A549 (cell line): ENCODE results near the gene DCBLD2.

Experiments used
- KDM5A ChIP-seq: fragments of 200-600 bp; sonication (generic); IDR thresholded peaks from 2 replicates; pipeline ENCODE4 v1.6.1; 2016; ENCODE audit warnings: antibody characterized with exemption, mild to moderate bottlenecking
- POLR2A ChIP-seq: IDR thresholded peaks from 2 replicates; pipeline ENCODE4 v1.6.1; 2012; ENCODE audit warnings: mild to moderate bottlenecking, low read length
- ZSCAN20 ChIP-seq: fragments of 250-450 bp; sonication (Bioruptor Pico); IDR thresholded peaks from 2 replicates; pipeline ENCODE4 v1.8.0; 2022; ENCODE audit warnings: mild to moderate bottlenecking, moderate library complexity
- TF ChIP-seq, protein P1 (sequence below): fragments of >200 bp; sonication (Bioruptor Twin); formaldehyde crosslinking; IDR thresholded peaks from 3 replicates; pipeline ENCODE4 v1.5.1; 2016

DNA sequence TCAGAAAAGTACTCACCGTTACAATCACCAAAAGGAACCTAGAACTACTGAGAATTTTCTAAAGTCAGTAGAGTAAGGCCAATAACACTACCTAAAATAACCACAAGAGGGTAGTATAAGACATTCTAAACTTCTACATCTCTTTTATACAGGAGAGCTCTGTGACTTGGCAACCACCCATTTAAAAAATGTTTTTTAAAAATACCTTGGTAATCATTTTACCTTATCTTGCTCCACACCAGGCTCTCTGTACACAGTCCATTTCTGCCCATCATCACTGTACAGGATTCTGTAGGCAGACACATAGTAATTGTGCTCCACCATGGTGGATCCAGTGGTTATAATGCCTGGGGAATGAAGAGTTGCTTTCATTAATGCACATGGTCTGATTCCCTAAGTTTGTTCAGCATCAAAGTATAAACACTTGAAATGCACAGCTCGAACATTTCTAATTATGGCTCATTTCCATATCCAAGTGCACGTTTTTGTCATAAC lies 83.9 kb downstream of the DCBLD2 start:
- TF ChIP-seq, protein P1, sequence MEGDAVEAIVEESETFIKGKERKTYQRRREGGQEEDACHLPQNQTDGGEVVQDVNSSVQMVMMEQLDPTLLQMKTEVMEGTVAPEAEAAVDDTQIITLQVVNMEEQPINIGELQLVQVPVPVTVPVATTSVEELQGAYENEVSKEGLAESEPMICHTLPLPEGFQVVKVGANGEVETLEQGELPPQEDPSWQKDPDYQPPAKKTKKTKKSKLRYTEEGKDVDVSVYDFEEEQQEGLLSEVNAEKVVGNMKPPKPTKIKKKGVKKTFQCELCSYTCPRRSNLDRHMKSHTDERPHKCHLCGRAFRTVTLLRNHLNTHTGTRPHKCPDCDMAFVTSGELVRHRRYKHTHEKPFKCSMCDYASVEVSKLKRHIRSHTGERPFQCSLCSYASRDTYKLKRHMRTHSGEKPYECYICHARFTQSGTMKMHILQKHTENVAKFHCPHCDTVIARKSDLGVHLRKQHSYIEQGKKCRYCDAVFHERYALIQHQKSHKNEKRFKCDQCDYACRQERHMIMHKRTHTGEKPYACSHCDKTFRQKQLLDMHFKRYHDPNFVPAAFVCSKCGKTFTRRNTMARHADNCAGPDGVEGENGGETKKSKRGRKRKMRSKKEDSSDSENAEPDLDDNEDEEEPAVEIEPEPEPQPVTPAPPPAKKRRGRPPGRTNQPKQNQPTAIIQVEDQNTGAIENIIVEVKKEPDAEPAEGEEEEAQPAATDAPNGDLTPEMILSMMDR = peak; percentile 71
- no peak for TF ChIP-seq KDM5A
- TF ChIP-seq POLR2A = no peak
- TF ChIP-seq ZSCAN20 (CRISPR knock-in tag) = no peak
